GM19463 (cell line): Measurements from ENCODE around the gene CD226.
"Not testable (repeated sequence)": the region's sequence is repeated elsewhere in the genome, so short reads cannot be mapped to it uniquely, and the experiment has no call there.

Source experiments
- ATAC-seq: cut with Tn5 transposase; IDR thresholded peaks from one replicate; pipeline ENCODE4 v1.9.1; 2021; ENCODE audit warnings: mild to moderate bottlenecking, moderate library complexity; ENCODE audit not compliant: unreplicated experiment

The CD226 gene

DNA sequence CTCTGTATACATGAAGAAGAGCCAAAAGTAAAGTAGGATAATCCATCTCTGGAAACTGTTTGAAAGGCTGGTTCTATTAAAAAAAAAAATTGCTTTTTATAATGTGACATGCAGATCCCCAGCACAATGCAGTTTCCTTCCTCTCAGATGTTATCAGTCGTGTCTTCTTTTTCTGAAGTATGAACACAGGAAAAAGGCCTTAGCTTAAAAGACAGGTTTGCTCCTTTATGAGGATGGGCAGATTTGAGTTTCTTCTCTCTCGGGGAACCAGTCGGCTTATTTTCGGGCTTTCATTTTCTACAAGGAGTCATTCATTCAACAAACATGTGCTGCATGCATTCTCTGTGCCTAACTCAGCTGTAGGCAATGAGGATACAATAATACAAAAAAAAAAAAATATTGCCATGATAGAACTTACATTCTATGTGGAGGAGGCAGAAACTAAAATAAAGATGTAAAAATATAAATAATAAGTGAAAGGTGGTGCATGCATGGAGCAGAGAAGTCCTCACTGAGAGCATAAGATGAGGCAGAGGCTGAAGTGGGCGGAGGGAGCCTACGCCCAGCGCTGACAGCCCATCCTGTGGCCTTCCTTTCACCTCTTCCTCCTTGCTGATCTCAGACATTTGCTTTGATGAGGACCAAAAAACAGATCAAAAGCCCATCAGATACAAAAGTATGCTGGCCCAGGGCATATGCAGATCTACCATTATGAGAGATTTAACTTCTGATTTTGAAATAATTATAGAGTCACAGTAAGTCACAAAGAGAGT is at the start of gene CD226:
Gene CD226, minus strand, starts transcription at position 513 of the 773 bp plus-strand sequence. Its CDS starts 467 bp downstream, at position 46.
- peak; percentile 40 for ATAC-seq

DNA sequence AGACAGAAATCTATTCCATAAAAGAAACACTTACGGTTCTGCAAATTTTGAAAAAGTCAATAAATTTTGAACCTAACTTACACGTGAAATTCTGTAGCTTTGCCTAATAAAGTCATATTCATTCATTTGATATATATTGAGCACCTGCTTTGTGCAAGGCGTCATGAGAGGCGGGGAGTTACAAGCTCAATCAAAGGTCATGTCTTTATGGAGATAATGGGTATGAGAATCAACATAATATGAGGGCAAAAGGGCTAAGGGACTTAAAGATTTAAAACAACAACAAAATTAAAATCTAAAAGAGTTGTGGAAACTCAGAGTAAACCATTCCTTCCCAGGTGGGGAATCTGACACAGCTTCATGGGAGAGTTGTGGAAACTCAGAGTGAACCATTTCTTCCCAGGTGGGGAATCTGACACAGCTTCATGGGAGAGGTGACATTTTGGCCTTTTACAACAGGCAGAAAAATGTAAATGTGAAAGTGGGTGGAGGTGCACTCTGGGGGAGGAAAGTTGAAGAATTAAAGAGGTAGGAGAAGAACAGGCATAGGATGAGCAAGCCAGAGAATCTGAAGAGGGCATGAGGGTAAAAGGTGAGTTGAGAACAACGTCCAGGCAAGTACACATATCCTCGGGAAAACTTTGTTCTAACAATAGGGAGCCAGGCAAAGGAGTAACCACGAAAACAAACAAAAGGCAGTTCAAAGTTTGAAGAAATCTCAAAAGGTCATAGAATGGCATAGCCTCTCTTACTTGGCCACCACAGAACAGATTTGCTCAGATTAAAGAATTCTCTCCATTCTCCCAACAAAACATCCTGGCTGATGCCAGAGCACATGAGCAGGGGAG is 49.5 kb upstream of the CD226 start:
- no peak for ATAC-seq

GRCh38 chr18:69996417-69996816 is 48.7 kb upstream of the CD226 start:
- no peak for ATAC-seq

GRCh38 chr18:69995774-69996173 is 48.1 kb upstream of the CD226 start:
- no peak for ATAC-seq

- ATAC-seq: no peak
These were observed 45.1 kb upstream of the CD226 start for GRCh38 chr18:69992776-69993175.

- no peak for ATAC-seq
These were observed 40.2 kb upstream of the CD226 start for GRCh38 chr18:69987870-69988269.

- ATAC-seq: no peak
These were observed 37.6 kb upstream of the CD226 start for GRCh38 chr18:69985239-69985638.

- no peak for ATAC-seq
These were observed 34.7 kb upstream of the CD226 start for GRCh38 chr18:69982417-69982816.

GRCh38 chr18:69981948-69982347 is 34.3 kb upstream of the CD226 start:
- ATAC-seq: peak; percentile 49

DNA sequence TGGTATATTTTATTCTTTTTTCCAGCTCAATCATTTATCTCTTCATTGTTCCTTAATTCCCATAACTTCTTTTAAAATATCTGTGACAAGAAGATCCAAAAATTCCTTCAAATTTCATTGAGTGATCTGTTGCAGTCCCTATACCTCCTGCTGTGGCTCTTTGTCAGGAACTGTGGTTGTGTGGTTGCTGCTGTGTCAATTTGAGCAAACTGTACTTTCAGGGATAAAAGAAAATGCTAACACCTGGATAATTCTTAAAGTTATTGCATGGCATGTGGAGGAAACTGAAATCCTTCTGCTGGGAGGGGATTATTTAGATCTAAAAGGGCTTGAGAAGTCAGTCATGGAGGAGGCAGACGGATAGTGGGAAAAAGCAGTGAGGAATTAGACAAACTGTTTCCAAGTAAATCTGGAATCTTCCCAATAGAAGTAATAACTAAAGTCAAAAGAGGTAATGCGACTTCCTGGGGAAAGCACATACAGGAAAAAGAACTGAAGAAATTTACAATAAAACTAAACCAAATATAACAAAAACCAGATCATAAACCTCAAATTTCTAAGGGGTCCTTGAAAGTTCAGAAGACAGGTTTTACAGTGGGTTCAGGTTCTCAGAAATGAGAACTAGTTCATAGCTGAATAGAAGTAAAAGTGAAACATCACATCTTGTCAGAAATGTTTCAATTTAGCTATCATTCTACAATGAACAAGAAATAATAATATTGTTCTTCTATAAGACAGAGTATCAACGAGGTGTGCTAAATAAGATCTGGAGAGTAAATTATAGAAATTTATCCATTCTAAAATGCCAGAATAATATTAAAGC is 33.5 kb upstream of the CD226 start:
- no peak for ATAC-seq

GRCh38 chr18:69980509-69980908 is 32.8 kb upstream of the CD226 start:
- no peak for ATAC-seq

DNA sequence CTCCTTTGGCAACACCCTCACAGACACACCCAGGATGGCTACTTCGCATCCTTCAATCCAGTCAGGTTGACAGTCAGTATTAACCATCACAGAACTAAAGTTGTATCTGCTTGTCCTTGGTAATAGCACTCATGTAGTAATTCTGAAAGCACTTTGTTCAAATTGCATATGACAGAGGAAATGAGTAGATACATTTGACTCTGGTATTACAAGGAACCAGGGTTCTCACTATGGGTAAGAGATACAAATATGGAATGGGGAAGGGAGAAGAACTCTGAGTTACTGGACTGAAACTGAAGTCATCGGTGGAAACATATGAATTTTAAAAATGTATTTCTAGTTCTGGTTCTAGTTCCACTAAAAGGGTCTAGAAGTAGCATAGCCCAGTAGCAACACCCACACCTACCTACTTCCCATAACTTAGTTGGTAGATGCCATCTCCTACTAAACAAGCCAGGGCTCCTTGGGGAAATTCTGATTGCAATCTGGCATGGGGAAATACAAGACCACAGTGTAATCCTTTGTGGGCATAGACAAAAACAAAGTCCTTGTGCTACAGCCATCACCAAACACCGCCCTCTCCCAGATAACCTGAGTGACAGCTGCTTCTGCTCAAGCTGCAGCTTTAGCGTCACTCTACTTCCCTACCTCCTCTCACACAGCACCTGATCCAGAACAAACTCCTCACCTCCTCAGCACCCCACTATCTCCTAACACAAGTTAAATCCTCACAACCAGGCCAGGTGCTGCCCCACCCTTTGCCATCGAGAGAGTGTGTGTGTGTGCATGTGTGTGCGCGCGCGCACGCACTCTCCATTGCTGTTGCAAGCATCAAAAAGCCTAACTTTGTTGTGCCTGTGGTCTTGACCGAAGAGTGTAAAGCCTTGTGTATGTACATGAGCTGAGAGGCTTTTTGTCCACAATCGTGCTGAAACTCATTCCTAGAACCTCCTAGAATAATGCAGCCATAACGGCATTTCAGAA is 31.4 kb upstream of the CD226 start:
- ATAC-seq: peak; percentile 65

GRCh38 chr18:69975294-69975693 is 27.6 kb upstream of the CD226 start:
- not testable (repeated sequence) for ATAC-seq

DNA sequence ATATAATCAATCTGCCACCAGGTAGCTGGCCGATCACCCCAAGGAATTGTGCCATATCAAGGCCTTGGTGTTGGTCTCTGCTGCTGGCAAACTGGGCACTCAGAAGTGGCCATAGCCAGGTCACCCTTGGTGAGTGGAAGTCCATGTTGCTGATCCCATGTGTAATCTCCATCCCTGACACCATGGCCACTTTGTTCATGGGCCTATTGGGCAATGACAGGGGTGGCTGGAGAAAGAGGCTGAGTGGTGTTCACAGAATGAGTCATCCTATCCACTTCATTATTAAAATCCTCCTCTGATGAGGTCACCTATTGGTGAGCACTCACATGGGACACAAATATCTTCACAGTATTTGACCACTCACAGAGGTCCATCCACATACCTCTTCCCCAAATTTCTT is 26.7 kb upstream of the CD226 start:
- no peak for ATAC-seq

- no peak for ATAC-seq
These were observed 21.8 kb upstream of the CD226 start for GRCh38 chr18:69969491-69969890.

DNA sequence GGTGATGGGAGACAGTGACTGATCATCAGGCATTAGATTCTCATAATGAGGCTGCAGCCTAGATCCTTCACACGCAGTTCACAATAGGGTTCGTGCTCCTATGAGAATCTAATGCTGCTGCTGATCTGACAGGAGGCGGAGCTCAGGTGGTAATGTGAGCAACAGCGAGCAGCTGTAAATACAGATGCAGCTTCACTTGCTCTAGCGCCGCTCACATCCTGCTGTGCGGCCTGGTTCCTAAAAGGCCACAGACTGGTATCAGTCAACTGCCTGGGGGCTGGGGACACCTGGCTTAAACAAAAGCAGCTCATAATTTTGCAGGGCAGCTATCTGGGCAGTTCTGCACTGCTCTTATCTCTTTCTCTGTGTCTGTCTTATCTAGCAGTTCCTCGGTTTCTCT is 20.4 kb upstream of the CD226 start:
- no peak for ATAC-seq

- no peak for ATAC-seq
These were observed 15.5 kb upstream of the CD226 start for GRCh38 chr18:69963196-69963595.

DNA sequence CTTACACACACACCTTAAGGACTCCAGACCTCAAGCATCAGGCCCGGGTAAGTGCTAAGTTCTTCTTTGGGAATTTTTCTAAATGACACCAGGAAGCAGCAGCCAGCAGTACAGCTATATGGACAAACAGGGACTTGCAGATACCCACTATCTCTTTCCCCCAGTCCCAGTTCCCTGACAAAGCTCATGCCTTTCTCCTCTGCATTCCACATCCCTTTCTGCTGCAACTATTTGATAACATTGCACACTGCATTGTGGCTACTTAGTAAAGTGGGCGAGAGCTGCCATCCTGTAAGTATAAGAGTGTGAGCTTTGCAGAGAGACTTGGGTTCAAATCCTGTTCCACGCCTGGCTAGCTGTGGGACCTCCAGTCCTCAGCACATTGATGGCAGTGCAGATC is 14.0 kb upstream of the CD226 start:
- no peak for ATAC-seq

GRCh38 chr18:69958422-69958821 is 10.7 kb upstream of the CD226 start:
- ATAC-seq: peak; percentile 55

GRCh38 chr18:69957747-69958146 is 10.1 kb upstream of the CD226 start:
- ATAC-seq: no peak
